ENCODE data around the gene IL17RE. TPM values are rescaled to one million over a fixed set of nuclear protein-coding genes. Genes with fewer than 3 reads are reported as not detected.

IL17RE gene
- total and polyA plus RNA-seq, 2 of the 13 experiments (the other 11 are each of a cell fraction or from before 2014, with no cell fraction given): 14.5 to 24.1 TPM

DNA sequence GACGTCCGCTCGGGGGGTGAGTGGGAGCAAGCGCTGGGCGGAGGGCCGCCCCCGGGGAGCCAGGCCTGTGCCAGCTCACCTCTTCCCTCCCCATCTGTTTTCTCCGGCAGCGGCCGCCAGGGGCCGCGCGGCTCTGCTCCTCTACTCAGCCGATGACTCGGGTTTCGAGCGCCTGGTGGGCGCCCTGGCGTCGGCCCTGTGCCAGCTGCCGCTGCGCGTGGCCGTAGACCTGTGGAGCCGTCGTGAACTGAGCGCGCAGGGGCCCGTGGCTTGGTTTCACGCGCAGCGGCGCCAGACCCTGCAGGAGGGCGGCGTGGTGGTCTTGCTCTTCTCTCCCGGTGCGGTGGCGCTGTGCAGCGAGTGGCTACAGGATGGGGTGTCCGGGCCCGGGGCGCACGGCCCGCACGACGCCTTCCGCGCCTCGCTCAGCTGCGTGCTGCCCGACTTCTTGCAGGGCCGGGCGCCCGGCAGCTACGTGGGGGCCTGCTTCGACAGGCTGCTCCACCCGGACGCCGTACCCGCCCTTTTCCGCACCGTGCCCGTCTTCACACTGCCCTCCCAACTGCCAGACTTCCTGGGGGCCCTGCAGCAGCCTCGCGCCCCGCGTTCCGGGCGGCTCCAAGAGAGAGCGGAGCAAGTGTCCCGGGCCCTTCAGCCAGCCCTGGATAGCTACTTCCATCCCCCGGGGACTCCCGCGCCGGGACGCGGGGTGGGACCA is 30.4 kb downstream of the IL17RE start (continued):
- TF ChIP-seq AHR (CRISPR knock-in tag; IDR thresholded peaks at IDR 0.05) (no peak), CCDC6 (CRISPR knock-in tag; IDR thresholded peaks at IDR 0.05) (no peak; the same call in 1 of the 2 replicates), ZNF781 (CRISPR knock-in tag; IDR thresholded peaks at IDR 0.05; ENCODE audit: borderline replicate concordance, not compliant biosample characterization) (no peak), ZNF879 (CRISPR knock-in tag; IDR thresholded peaks at IDR 0.05) (no peak), ZNF296 (CRISPR knock-in tag; conservative IDR thresholded peaks at IDR 0.05) (no peak), KDM2A (CRISPR knock-in tag; IDR thresholded peaks at IDR 0.05; ENCODE audit: borderline replicate concordance, low read depth) (peak; percentile 62), MATR3 (CRISPR knock-in tag; IDR thresholded peaks at IDR 0.05) (no peak), LCORL (IDR thresholded peaks at IDR 0.05) (no peak), LCORL (CRISPR knock-in tag; IDR thresholded peaks at IDR 0.05) (peak; percentile 32), ZNF7 (CRISPR knock-in tag; IDR thresholded peaks at IDR 0.05) (no peak), KDM4B (CRISPR knock-in tag; IDR thresholded peaks at IDR 0.05) (no peak; the same call in 1 of the 2 replicates), ZC3H13 (CRISPR knock-in tag; IDR thresholded peaks at IDR 0.05) (peak; percentile 54), ATM (IDR thresholded peaks at IDR 0.05; ENCODE audit: borderline replicate concordance) (no peak)
- TF ChIP-seq, protein P1, sequence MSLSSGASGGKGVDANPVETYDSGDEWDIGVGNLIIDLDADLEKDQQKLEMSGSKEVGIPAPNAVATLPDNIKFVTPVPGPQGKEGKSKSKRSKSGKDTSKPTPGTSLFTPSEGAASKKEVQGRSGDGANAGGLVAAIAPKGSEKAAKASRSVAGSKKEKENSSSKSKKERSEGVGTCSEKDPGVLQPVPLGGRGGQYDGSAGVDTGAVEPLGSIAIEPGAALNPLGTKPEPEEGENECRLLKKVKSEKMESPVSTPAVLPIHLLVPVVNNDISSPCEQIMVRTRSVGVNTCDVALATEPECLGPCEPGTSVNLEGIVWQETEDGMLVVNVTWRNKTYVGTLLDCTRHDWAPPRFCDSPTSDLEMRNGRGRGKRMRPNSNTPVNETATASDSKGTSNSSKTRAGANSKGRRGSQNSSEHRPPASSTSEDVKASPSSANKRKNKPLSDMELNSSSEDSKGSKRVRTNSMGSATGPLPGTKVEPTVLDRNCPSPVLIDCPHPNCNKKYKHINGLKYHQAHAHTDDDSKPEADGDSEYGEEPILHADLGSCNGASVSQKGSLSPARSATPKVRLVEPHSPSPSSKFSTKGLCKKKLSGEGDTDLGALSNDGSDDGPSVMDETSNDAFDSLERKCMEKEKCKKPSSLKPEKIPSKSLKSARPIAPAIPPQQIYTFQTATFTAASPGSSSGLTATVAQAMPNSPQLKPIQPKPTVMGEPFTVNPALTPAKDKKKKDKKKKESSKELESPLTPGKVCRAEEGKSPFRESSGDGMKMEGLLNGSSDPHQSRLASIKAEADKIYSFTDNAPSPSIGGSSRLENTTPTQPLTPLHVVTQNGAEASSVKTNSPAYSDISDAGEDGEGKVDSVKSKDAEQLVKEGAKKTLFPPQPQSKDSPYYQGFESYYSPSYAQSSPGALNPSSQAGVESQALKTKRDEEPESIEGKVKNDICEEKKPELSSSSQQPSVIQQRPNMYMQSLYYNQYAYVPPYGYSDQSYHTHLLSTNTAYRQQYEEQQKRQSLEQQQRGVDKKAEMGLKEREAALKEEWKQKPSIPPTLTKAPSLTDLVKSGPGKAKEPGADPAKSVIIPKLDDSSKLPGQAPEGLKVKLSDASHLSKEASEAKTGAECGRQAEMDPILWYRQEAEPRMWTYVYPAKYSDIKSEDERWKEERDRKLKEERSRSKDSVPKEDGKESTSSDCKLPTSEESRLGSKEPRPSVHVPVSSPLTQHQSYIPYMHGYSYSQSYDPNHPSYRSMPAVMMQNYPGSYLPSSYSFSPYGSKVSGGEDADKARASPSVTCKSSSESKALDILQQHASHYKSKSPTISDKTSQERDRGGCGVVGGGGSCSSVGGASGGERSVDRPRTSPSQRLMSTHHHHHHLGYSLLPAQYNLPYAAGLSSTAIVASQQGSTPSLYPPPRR (CRISPR knock-in tag; IDR thresholded peaks at IDR 0.05; ENCODE audit: borderline replicate concordance): no peak; the same call in 1 of the 2 replicates
- TF ChIP-seq, protein P2, sequence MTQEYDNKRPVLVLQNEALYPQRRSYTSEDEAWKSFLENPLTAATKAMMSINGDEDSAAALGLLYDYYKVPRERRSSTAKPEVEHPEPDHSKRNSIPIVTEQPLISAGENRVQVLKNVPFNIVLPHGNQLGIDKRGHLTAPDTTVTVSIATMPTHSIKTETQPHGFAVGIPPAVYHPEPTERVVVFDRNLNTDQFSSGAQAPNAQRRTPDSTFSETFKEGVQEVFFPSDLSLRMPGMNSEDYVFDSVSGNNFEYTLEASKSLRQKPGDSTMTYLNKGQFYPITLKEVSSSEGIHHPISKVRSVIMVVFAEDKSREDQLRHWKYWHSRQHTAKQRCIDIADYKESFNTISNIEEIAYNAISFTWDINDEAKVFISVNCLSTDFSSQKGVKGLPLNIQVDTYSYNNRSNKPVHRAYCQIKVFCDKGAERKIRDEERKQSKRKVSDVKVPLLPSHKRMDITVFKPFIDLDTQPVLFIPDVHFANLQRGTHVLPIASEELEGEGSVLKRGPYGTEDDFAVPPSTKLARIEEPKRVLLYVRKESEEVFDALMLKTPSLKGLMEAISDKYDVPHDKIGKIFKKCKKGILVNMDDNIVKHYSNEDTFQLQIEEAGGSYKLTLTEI (CRISPR knock-in tag; conservative IDR thresholded peaks at IDR 0.05): no peak
- TF ChIP-seq, protein P3, sequence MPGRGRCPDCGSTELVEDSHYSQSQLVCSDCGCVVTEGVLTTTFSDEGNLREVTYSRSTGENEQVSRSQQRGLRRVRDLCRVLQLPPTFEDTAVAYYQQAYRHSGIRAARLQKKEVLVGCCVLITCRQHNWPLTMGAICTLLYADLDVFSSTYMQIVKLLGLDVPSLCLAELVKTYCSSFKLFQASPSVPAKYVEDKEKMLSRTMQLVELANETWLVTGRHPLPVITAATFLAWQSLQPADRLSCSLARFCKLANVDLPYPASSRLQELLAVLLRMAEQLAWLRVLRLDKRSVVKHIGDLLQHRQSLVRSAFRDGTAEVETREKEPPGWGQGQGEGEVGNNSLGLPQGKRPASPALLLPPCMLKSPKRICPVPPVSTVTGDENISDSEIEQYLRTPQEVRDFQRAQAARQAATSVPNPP (CRISPR knock-in tag; IDR thresholded peaks at IDR 0.05): no peak
- TF ChIP-seq, protein P4, sequence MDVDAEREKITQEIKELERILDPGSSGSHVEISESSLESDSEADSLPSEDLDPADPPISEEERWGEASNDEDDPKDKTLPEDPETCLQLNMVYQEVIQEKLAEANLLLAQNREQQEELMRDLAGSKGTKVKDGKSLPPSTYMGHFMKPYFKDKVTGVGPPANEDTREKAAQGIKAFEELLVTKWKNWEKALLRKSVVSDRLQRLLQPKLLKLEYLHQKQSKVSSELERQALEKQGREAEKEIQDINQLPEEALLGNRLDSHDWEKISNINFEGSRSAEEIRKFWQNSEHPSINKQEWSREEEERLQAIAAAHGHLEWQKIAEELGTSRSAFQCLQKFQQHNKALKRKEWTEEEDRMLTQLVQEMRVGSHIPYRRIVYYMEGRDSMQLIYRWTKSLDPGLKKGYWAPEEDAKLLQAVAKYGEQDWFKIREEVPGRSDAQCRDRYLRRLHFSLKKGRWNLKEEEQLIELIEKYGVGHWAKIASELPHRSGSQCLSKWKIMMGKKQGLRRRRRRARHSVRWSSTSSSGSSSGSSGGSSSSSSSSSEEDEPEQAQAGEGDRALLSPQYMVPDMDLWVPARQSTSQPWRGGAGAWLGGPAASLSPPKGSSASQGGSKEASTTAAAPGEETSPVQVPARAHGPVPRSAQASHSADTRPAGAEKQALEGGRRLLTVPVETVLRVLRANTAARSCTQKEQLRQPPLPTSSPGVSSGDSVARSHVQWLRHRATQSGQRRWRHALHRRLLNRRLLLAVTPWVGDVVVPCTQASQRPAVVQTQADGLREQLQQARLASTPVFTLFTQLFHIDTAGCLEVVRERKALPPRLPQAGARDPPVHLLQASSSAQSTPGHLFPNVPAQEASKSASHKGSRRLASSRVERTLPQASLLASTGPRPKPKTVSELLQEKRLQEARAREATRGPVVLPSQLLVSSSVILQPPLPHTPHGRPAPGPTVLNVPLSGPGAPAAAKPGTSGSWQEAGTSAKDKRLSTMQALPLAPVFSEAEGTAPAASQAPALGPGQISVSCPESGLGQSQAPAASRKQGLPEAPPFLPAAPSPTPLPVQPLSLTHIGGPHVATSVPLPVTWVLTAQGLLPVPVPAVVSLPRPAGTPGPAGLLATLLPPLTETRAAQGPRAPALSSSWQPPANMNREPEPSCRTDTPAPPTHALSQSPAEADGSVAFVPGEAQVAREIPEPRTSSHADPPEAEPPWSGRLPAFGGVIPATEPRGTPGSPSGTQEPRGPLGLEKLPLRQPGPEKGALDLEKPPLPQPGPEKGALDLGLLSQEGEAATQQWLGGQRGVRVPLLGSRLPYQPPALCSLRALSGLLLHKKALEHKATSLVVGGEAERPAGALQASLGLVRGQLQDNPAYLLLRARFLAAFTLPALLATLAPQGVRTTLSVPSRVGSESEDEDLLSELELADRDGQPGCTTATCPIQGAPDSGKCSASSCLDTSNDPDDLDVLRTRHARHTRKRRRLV (CRISPR knock-in tag; IDR thresholded peaks at IDR 0.05): no peak

All from HepG2 (cell line).